GM18909 (cell line): ENCODE results near the gene CENPE.
"Not testable (repeated sequence)": the region's sequence is repeated elsewhere in the genome, so short reads cannot be mapped to it uniquely, and the experiment has no call there.

Experiments
- ATAC-seq: cut with Tn5 transposase; IDR thresholded peaks from one replicate; pipeline ENCODE4 v1.9.1; 2021; ENCODE audit warnings: mild to moderate bottlenecking; ENCODE audit not compliant: unreplicated experiment, poor library complexity

Gene CENPE, protein sequence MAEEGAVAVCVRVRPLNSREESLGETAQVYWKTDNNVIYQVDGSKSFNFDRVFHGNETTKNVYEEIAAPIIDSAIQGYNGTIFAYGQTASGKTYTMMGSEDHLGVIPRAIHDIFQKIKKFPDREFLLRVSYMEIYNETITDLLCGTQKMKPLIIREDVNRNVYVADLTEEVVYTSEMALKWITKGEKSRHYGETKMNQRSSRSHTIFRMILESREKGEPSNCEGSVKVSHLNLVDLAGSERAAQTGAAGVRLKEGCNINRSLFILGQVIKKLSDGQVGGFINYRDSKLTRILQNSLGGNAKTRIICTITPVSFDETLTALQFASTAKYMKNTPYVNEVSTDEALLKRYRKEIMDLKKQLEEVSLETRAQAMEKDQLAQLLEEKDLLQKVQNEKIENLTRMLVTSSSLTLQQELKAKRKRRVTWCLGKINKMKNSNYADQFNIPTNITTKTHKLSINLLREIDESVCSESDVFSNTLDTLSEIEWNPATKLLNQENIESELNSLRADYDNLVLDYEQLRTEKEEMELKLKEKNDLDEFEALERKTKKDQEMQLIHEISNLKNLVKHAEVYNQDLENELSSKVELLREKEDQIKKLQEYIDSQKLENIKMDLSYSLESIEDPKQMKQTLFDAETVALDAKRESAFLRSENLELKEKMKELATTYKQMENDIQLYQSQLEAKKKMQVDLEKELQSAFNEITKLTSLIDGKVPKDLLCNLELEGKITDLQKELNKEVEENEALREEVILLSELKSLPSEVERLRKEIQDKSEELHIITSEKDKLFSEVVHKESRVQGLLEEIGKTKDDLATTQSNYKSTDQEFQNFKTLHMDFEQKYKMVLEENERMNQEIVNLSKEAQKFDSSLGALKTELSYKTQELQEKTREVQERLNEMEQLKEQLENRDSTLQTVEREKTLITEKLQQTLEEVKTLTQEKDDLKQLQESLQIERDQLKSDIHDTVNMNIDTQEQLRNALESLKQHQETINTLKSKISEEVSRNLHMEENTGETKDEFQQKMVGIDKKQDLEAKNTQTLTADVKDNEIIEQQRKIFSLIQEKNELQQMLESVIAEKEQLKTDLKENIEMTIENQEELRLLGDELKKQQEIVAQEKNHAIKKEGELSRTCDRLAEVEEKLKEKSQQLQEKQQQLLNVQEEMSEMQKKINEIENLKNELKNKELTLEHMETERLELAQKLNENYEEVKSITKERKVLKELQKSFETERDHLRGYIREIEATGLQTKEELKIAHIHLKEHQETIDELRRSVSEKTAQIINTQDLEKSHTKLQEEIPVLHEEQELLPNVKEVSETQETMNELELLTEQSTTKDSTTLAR (N-terminal part only)

DNA sequence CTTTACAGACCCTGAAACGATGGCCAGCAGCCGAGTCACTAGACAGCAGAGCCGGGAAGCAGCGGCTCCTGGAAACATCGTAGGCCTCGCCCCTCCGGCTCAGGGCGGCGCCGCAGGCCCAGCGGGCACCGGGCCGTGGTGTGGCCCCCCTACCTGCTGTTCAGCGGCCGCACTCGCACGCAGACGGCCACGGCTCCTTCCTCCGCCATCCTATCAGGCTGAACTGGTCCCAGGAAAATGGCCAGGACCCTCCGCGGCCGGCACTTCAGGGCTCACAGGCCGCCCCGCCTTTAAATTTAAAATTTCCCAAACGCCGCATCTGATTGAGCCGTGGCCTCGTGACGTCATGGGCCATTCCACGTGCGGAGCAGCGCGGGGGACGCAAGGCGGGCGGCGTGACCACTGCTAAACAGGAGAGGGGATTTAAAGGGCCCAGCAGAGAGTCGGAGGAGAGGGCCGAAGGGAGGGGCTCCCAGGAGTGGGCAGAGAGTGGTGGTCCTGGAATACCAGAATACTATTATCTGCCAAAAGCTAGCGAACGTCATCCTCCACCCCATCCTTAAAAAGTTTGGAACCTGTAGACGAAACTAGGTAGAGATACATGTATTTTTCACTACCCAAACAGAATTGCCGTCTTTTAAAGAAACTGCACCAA lies at the start of gene CENPE:
CENPE (minus strand) TSS at position 233 of the 655 bp plus-strand sequence; CDS start at position 209, 24 bp downstream.
- peak; percentile 96 for ATAC-seq

DNA sequence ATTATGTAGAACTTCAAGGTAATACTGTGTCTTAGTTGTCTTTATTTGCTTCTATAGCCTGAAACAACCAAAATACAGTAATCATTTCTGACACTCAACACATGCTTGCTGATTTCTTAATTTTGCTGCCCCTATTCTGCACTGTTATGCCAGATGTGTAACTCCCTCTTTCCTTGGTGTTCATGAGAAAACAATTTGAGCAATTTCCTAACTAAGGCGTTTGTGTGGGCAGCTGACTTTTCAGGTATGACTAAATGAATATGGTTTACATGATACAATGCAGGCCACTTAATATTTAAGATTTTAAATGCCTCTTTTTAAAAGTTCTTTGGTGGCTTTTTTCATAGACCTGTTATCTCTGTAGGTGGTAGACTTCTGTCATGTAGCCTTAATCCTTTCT lies 46.1 kb upstream of the CENPE start:
- ATAC-seq, result no peak

DNA sequence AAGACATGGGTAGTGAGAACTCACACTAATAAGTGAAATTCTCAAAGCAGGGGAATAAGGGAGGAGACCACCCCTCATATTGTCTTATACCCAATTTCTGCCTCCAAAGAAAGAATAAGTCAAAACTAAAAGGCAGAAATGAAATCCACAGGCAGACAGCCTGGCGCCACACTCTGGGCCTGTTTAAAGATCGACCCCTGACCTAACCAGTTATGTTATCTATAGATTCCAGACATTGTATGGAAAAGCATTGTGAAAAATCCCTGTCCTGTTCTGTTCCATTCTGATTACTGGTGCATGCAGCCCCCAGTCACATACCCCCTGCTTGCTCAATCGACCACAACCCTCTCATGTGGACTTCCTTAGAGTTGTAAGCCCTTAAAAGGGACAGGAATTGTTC lies 32.8 kb upstream of the CENPE start:
- not testable (repeated sequence) for ATAC-seq

DNA sequence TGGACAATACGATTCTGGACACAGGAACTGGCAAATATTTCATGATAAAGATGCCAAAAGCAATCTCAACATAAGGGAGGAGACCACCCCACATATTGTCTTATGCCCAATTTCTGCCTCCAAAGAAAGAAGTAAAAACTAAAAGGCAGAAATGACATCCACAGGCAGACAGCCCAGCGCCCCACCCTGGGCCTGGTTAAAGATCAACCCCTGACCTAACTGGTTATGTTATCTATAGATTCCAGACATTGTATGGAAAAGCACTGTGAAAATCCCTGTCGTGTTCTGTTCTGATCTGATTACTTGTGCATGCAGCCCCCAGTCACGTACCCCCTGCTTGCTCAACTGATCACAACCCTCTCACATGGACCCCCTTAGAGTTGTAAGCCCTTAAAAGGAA lies 25.4 kb upstream of the CENPE start:
- not testable (repeated sequence) for ATAC-seq

DNA sequence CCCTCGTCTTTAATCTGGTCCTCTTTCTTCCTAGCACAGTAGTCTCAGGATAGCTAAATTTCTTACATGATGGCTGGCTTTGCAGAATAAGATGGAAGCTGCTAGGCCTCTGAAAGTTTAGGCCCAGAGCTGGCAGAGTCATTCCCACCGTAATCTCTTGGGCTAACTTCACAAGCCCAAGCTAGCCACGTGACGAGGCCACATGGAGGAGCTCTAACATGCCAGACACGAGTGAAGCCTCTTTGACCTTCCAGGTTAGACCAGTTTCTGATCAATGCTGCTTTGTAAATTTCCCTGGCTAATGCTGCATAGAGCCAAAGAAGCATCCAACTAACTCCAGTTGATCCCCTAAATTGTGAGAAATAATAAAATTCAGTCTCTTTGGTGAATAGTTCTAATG lies 9.5 kb upstream of the CENPE start:
- no peak for ATAC-seq

DNA sequence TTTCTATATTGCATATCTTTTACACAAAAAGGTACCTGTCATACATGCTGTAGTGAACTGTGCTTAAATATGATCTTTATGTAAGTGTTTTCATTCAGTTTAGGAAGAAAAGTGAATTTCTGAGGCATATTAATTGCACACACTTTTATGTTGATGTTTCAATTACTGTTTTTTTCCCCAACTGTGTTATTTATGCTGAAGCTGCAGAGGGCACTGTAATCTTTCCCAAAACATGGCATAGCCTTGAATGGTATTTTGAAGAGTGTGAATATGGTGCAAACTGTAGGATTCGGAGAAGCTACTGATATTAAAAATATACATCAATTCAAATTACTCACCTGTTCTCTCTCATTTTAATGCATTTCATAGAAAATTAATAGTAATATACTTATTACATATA lies 6.0 kb upstream of the CENPE start:
- no peak for ATAC-seq

DNA sequence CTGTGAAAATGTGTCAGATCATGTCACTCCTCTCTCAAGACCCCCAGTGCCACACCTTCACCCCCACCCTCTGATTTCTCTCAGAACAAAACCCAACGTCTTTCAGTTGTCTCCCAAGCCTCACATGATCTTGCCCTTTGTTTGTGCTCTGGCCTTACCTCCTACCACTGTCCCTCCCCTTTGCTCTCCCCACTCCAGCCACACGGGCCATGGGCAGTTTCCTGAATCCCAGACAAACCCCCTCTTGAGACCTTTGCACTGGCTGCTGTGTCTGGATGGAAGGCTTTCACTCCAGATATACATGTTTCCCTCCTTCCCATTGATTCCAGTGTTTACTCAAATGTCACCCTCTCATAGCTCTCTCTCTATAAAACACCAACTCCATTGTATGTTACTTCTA lies 3.6 kb upstream of the CENPE start:
- no peak for ATAC-seq

DNA sequence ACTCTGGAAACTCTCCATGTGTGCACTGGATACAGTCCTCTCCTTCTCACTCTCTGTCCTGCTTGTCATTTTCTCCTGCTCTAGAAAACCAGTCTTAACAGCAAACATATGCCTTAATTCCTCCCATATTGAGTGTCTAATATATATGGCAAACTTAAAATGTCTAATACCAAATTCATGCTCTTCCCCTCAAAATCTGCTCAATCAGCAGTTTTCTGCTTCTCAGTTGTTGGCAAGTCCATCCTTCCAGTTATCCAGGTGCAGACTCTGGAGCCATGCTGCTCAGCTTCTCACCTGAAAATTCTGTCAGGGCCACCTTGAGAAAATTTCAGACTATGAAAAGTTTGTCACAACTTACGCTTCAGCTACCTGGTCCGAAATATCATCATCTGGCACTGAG lies 3.1 kb upstream of the CENPE start:
- ATAC-seq, result no peak

DNA sequence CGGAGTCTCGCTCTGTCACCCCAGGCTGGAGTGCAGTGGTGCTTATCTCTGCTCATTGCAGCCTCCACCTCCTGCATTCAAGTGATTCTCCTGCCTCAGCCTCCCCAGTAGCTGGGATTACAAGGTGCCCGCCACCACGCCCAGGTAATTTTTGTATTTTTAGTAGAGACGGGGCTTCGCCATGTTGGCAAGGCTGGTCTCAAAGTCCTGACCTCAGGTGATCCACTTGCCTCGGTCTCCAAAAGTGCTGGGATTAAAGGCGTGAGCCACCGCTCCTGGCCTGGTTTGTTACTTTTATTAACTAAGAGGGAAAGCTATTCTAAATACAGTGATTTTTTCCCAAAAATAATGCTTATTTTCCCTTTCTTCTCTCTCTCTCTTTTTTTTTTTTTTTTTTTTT lies 866 bp upstream of the CENPE start:
- no peak for ATAC-seq

DNA sequence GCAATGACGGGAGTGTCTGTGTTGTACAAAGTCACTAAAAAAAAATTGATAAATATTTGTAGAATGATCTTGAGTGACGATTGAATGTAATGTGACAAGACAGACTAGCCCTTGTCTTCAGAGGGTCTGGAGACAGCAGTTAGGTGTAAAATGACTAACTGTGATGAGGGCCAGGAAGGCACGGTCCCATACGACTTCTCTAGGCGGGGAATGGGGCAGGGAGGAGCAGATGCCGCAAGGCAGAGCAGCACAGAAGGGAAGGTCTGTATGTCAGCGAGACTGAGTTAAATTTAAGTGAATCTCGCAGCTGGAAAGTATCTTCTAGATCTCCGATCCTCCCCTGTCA lies 405 bp downstream of the CENPE start:
- peak; percentile 51 for ATAC-seq

DNA sequence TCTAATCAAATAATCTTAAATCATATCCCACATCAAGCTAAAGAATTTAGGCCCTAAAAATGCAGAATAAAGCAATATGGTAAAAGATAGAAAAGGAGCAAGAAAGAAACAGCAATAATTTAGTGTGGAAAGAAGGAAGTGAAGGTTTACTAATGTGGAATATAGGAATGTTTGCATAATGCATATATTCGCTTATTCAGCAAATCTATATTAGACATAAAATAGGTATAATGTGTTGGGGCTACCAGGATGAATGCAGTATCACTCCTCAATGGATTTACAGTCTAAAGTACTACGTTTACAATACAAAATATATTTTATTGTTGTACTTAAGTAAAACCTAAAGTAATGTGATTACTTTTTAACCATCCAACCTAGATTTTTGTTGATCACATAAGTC lies 4.7 kb downstream of the CENPE start:
- ATAC-seq, result no peak

DNA sequence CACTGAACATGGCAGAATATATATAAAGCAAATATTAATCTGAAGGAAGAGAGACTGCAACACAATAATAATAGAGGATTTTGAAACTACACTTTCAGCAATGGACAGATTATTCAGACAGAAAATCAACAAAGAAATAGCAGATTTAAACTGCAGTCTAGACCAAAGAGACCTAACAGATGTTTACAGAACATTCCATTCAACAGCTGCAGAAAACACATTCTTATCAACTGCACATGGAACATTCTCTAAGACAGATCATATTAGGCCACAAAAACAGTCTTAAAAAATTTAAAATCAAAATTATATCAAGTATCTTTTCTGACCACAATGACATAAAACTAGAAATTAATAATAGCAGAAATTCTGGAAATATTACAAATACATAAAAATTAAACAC lies 27.1 kb downstream of the CENPE start:
- no peak for ATAC-seq

DNA sequence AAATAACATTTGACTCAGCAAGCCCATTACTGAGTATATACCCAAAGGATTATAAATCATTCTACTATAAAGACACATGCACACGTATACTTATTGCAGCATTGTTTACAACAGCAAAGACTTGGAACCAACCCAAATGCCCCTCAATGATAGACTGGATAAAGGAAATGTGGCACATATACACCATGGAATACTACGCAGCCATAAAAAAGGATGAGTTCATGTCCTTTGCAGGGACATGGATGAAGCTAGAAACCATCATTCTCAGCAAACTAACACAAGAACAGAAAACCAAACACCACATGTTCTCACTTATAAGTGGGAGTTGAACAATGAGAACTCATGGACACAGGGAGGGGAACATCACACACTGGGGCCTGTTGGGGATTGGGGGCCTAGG lies 28.4 kb downstream of the CENPE start:
- not testable (repeated sequence) for ATAC-seq

DNA sequence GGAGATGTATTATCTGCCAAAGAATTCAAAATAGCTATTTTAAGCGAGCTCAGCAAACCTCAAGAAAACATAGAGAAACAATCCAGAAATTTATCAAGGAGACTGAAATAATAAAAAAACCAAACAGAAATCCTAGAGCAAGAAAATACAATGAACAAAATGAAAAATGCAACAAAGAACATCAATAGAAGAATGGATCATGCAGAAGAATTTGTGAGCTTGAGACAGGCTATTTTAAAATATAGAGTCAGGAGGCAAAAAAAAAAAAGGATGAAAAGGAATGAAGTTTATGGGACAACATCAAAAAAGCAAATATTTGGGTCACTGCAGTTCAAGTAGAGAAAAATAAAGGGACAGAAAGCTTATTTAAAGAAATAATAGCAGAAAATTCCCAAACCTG lies 29.1 kb downstream of the CENPE start:
- ATAC-seq, result no peak

DNA sequence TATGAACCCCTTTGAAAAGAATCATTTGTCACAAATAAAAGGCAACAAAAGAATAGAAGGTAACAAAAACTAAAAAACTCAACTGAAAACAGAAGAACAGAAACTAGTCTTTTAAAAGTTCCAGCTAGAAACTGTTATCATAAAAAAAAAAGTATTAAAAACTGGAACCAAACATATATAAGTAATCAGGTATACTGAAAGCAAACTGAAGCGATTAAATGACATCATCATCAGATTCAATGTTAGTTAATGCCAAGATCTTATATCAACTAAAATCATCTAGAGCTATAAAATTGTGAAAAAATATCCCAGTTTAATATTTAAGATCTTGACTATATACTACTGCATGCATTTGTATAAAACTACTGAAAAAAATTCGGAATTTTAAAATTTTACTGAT lies 36.0 kb downstream of the CENPE start:
- ATAC-seq, result no peak

DNA sequence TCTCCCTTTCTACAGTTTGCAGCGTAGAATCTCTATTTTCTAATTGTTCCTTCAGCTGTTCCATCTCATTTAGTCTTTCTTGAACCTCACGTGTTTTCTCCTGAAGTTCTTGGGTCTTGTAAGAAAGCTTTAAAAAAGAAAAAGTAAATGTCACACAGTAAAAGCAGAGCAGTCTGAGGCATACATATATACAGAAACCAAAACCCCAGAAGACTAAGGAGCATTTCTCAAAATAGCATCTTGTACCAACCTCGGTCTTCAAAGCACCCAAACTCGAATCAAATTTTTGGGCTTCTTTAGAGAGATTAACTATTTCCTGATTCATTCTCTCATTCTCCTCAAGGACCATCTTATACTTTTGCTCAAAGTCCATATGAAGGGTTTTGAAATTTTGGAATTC lies 39.4 kb downstream of the CENPE start:
- ATAC-seq, result no peak

DNA sequence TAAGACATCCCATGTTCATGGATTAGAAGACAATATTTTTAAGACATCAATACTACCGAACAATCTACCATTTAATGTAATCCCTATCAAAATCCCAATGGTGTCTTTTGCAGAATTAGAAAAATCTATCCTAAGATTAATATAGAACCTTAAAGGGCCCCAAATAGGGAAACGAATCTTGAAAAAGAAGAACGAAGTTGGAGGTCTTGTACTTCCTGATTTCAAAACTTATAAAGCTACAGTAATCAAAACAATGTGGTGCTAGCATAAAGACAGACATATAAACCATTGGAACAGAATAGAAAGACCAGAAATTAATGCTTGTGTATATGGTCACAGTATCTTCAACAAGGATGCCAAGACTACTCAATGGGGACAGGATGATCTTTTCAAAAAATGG lies 42.0 kb downstream of the CENPE start:
- no peak for ATAC-seq

DNA sequence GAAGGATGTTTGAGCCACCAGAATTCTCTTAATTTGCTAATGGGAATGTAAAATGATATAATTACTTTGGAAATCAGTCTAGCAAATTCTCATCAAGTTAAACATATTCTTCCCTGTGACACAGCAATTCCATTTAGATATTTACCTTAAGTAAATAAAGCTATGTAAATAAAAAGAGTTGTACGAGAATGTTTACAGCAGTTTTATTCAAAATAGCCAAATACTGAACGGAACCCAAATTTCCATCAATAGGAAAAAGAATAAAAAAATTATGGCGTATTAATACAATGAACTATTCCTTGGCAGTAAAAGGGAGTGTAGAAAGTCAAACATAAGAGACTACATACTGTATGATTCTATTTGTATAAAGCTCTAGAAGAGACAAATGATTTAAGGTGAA lies 45.8 kb downstream of the CENPE start:
- no peak for ATAC-seq

DNA sequence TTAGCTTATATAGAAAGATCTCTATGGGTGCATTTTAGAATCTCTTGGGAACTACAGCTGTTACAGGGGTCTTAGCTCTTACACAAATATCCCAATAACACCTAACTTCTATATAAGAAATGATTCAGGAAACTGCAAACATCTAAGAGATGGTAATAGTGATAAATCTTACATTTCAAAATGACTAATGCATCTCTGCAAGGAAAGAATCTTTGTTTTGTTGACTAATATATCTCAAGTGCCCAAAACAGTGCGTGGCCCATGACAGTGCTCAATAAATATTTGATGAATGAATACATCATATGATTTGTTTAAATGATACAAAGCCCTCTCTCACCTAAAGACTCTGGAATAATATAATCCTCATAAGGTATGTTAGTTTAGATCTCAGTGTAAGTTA lies 47.5 kb downstream of the CENPE start:
- no peak for ATAC-seq

DNA sequence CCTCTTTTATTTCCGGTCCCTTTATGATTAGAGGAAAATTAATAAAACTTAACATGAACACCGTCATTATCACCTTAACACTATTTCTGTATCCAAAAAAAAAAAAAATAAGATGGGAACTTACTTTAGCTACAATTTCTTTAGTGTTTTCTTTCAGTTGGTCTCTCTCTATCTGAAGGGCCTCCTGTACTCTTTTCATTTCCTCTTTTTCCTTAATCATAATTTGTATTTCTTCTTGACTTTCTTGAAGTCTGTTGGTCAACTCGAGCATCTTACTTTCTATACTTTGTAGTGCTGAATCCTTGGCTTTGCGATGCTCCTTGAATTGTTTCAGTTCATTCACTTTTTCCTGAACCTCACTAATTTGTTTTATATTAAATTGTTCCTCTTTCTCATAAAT lies 53.2 kb downstream of the CENPE start:
- ATAC-seq, result no peak
